Muscle layer of duodenum (tissue), 2 donors: Measurements from ENCODE around the gene LMO3.
"Not testable (repeated sequence)": the region's sequence is repeated elsewhere in the genome, so short reads cannot be mapped to it uniquely, and the experiment has no call there.

Experiments used
- H3K27ac ChIP-seq: one replicate; pipeline ENCODE4 v1.7.0; 2013; ENCODE audit warnings: mild to moderate bottlenecking, low read length
- H3K27me3 ChIP-seq: one replicate; pipeline ENCODE4 v1.7.0; 2013; ENCODE audit warnings: low read depth, mild to moderate bottlenecking, control low read depth, low read length
- H3K36me3 ChIP-seq, 2 donors: one replicate each; pipeline ENCODE4 v1.7.0; 2013; ENCODE audit warnings: low read length in 2 of 2, control low read depth in 1 of 2, mild to moderate bottlenecking in 1 of 2; ENCODE audit not compliant: insufficient read depth in 2 of 2, control insufficient read depth in 1 of 2
- H3K4me1 ChIP-seq, 2 donors: one replicate each; pipeline ENCODE4 v1.7.0; 2013; ENCODE audit warnings: low read length in 2 of 2, mild to moderate bottlenecking in 2 of 2, control low read depth in 1 of 2, moderate library complexity in 1 of 2; ENCODE audit not compliant: insufficient read depth in 2 of 2, control insufficient read depth in 1 of 2
- H3K4me3 ChIP-seq, 2 donors: one replicate each; pipeline ENCODE4 v1.7.0; 2013; ENCODE audit warnings: low read length in 2 of 2, low read depth in 1 of 2, mild to moderate bottlenecking in 1 of 2
- H3K9me3 ChIP-seq, 2 donors: one replicate each; pipeline ENCODE4 v1.7.0; 2013; ENCODE audit warnings: low read length in 2 of 2, control low read depth in 1 of 2, mild to moderate bottlenecking in 1 of 2; ENCODE audit not compliant: control insufficient read depth in 1 of 2
- donor health status: healthy.

The LMO3 gene

DNA sequence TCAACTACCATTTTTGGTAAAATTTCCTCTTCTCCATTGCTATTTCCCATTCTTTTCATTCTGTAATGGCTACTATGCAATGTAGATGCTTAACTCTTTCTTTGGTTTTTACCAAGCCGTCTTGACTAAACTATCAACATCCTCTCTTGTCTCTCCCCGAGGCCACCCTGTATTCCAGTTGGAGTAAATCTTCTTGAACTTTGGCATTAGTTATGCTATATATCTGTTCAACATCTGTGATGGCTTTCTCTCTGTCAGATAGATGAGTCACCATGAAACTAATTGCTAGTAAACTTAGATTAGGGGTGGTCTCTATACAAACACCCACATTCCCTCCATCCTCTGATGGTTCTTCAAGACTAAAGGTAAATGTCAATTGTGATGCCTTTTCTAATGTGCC is 63.4 kb downstream of the LMO3 start:
- Histone ChIP-seq H3K27me3 (no peaks in the 10 kb centered on the region), H3K36me3 (no peaks in the 10 kb centered on the region), H3K4me1 (no peaks in the 10 kb centered on the region), H3K27ac (no peak overlapping the region), H3K9me3 (no peaks in the 10 kb centered on the region), H3K4me3 (no peak overlapping the region)

DNA sequence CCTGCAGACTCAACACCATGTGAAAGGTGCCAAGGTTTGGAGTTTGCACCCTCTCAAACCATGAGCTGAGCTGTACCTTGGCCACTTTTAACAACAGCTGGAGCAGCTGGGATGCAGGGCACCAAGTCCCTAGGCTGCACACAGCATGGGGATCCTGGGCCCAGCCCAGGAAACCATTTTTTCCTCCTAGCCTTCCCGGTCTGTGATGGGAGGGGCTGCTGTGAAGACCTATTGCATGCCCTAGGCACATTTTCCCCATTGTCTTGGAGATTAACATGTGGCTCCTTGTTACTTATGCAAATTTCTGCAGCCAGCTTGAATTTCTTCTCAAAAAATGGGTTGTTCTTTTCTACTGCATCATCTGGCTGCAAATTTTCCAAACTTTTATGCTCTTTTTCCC is 68.3 kb downstream of the LMO3 start:
- not testable (repeated sequence) for H3K27me3 ChIP-seq, H3K4me3 ChIP-seq, H3K36me3 ChIP-seq, H3K27ac ChIP-seq, H3K4me1 ChIP-seq, H3K9me3 ChIP-seq

DNA sequence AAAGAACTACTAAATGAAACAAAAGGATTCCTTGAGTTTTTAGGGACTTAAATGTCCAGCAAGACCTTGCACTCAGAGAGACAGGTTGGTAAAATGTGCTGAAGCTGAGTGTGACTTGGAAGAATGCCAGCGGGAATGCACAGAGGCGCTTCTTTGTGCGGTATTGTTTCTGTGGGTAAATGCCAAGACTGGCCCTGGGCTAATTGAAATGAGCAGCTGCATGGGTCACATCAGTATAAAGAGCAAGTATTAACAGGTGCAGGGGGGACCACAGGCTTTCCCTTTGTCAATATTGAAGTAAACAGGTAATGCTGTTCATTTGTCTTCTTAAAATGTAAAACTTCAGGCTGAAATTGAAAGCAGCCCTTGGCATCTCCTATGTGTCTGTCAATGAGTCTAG is 74.3 kb downstream of the LMO3 start:
- no peaks in the 10 kb centered on the region for H3K27me3 ChIP-seq

DNA sequence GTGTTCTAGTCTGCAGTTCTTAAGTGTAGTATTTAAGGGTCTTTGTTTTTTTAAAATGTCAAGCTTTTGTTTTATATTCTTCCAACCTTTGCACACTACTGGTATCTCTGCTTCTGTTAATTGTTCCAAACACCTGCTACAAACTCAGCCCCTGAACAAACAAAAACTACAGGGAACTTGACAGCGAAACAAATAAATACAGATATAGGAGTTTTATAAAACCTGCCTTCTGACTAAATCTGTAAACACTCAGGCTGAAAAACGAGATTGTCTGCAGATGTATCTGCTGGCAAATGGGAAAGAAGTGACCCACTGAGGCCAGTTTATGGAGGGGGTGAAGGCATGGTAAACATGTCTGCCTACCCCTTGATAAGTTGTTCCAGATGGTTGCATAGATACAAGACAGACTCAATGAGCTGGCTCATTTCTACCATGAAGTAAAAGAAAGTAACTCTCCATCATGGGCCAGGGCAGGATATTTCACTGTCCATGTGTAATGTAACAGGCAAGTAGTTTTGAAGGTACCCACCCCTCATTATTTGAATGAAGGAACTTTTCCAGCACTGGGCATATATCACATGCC is 75.6 kb downstream of the LMO3 start:
- no peak overlapping the region for H3K27ac ChIP-seq
- no peaks in the 10 kb centered on the region for H3K27me3 ChIP-seq
- no peak overlapping the region for H3K4me3 ChIP-seq
- no peaks in the 10 kb centered on the region for H3K4me1 ChIP-seq
- H3K9me3 ChIP-seq, result no peaks in the 10 kb centered on the region
- no peaks in the 10 kb centered on the region for H3K36me3 ChIP-seq

More for the DNA sequence above, 74.3 kb downstream of the LMO3 start:
- H3K4me1 ChIP-seq, result no peaks in the 10 kb centered on the region
- no peaks in the 10 kb centered on the region for H3K36me3 ChIP-seq
- H3K9me3 ChIP-seq, result no peaks in the 10 kb centered on the region
- no peak overlapping the region for H3K4me3 ChIP-seq
- H3K27ac ChIP-seq, result no peak overlapping the region

DNA sequence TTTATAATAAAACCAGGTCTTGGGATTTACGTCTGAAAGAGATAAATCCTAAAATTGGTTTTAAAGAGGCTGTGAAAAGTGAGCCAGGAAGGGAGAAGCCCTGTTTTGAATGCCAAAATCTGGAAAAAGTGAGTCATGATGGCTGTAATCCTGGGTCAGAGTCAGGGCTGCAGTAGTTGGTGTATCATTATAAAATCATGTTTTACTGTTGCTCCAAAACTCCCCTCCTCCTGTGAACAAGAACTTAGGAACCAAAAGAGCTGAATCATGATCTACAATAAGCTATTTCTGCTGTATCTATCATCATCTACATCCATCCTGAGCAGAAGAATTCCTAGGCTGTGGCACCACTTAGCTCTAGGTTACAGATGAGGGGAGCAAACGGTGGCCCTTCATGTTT is 79.3 kb downstream of the LMO3 start:
- Histone ChIP-seq H3K36me3 (no peaks in the 10 kb centered on the region), H3K27ac (no peak overlapping the region), H3K9me3 (no peaks in the 10 kb centered on the region), H3K4me1 (no peaks in the 10 kb centered on the region), H3K4me3 (no peak overlapping the region), H3K27me3 (no peaks in the 10 kb centered on the region)

DNA sequence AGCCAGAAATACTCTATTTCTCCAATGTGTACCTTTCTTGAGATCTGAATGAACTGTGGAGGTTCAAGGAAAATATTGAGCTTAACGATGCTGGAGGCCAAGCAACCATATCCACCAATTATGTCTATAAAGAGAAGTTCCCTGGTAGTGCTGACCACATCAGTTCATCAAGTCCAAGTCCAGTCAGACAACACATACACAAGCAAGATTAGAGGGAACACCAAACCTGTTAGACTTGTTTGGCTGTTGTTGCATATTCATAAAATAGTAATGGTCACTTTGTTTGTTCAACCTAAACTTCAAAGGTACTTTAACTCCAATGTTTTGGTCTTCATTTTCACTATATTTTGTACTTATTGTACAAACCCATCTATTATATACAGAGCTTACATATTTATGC is 81.6 kb downstream of the LMO3 start:
- Histone ChIP-seq H3K27ac (no peak overlapping the region), H3K4me3 (no peak overlapping the region), H3K36me3 (no peaks in the 10 kb centered on the region), H3K9me3 (no peaks in the 10 kb centered on the region), H3K4me1 (no peaks in the 10 kb centered on the region), H3K27me3 (no peaks in the 10 kb centered on the region)

DNA sequence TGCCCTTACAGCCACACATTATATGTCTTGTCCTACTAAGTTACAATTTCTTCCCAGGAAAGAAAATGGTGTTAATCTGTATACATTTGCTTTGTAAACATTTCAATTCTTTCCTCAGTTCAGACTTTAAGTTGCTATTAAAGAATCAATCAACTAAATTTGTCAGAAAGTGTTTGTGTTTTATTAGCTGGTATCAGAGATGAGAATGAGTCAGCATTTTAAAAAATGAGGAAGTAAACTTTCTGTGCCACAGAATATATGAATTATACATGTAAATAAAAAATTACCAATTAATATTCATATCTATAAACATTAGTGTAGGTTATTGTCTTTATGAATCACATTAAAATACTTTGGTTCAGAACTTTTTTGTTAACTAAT is 82.0 kb downstream of the LMO3 start:
- Histone ChIP-seq H3K9me3 (no peaks in the 10 kb centered on the region), H3K36me3 (no peaks in the 10 kb centered on the region), H3K4me1 (no peaks in the 10 kb centered on the region), H3K27me3 (no peaks in the 10 kb centered on the region), H3K27ac (no peak overlapping the region), H3K4me3 (no peak overlapping the region)

DNA sequence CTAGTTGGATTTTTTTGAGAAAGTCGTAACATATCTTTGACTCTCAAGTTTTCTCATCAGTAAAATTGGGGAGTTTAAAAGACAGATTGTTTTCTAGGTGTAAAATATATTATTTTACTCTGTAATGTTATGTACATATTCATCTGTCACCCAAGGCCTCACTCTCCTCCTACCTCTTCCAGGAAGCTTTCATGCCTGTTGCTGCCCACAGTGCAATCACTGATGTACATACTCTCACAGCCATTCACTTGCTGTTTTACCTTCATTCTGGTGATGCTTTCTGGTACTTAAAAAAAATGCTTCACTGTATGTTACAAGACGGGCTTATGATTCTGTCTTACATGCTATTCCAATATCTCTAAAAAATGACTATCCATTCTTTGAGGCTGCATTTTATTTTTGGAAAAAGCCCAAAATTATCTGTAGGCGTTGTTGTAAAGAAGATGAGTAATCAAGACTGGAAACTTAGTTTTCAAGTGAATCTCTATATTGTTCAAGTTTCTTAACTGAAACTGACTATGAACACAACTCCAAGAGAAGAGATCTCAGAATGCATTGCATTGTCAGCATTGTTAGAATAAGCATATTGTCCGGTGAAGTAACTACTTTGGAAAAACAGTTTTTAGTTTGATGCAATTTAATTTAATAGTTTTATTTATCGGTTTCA is 82.5 kb downstream of the LMO3 start:
- H3K4me1 ChIP-seq, result no peaks in the 10 kb centered on the region
- H3K36me3 ChIP-seq, result no peaks in the 10 kb centered on the region
- no peaks in the 10 kb centered on the region for H3K27me3 ChIP-seq
- no peak overlapping the region for H3K4me3 ChIP-seq
- no peak overlapping the region for H3K27ac ChIP-seq
- H3K9me3 ChIP-seq, result no peaks in the 10 kb centered on the region

DNA sequence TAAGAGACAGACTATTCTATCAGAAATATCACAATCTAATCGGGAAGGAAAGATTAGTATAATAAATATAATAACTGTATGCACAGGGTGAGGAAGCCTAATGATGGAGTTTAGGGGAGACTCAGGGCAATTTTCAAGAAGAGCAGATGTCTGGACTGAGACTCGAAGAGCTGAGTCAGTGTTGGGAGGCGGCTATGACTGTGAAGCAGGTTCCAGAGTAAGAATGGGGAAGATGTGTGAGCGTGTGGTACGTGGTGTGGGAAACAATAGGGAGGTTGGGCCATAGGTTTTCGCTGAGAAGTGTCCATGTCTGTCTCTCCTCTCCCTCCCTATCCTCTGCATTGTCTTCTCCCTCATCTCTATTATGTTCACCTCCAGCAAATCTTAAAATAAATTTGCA is 85.6 kb downstream of the LMO3 start:
- H3K27me3 ChIP-seq, result no peaks in the 10 kb centered on the region
- H3K4me3 ChIP-seq, result no peak overlapping the region
- H3K36me3 ChIP-seq, result no peaks in the 10 kb centered on the region
- no peak overlapping the region for H3K27ac ChIP-seq
- H3K4me1 ChIP-seq, result no peaks in the 10 kb centered on the region
- no peaks in the 10 kb centered on the region for H3K9me3 ChIP-seq

DNA sequence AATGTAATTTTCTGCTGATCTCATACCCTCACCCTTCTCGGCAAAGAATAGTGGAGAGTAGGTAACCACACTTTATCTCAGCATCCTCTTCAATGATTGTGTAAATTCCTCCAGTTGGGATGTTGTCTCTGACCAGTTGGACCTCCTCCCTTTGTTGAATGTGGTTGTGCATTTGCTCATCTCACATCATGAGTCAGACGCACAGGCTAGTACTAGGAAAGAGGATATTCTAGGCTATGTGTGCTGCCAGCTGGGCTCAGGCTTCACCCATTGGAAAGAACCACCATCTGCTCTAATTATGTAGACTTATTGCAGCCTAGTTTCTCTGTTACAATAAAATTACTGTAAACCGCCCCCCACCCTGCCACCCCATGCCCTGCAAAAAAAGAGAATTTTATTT is 90.3 kb downstream of the LMO3 start:
- H3K4me3 ChIP-seq, result no peak overlapping the region
- no peaks in the 10 kb centered on the region for H3K9me3 ChIP-seq
- H3K36me3 ChIP-seq, result no peaks in the 10 kb centered on the region
- no peak overlapping the region for H3K27ac ChIP-seq
- no peaks in the 10 kb centered on the region for H3K4me1 ChIP-seq
- no peaks in the 10 kb centered on the region for H3K27me3 ChIP-seq

DNA sequence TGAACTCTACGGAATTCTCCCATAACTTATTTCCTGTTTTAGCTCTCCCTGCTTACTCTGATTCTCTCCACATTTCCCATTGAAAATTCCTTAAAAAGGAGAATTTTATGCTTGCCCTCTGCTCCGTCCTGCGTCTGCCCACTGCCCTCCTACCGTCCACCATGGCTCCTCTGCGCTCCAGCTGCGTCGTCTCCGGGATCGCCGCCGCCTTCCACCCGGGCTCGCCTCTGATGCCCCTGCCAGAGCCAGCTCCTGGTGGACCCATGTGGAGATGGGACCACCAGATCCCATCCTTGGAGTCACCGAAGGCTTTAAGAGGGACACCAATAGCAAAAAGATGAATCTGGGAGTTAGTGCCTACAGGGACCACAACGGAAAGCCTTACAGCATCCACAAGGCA is 92.7 kb downstream of the LMO3 start:
- H3K4me3 ChIP-seq, result no peak overlapping the region
- H3K27me3 ChIP-seq, result no peaks in the 10 kb centered on the region
- H3K9me3 ChIP-seq, result no peaks in the 10 kb centered on the region
- no peaks in the 10 kb centered on the region for H3K4me1 ChIP-seq
- H3K27ac ChIP-seq, result no peak overlapping the region
- H3K36me3 ChIP-seq, result no peaks in the 10 kb centered on the region

DNA sequence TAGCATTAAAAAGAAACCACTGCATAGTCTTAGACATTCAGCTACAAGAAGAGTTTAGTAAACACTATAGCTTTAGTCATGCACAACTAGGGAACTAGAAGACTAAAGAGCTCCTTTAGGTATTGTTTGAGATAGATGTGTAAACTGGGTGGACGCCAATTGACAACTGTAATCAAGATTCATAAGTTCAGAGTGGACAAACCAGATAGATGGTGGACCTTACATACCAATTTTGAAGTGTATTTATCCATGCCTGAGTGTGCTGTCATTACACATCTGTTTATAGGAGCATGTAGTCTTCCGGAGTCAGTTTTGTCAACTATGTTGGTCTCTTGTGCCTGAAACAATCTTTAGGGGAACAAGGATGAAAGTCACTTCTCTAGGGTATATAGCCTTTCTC is 96.6 kb downstream of the LMO3 start:
- H3K27ac ChIP-seq, result no peak overlapping the region

More for the DNA sequence above, 96.6 kb downstream of the LMO3 start:
- Histone ChIP-seq H3K27me3 (no peaks in the 10 kb centered on the region), H3K4me3 (no peak overlapping the region), H3K36me3 (no peaks in the 10 kb centered on the region), H3K9me3 (no peaks in the 10 kb centered on the region), H3K4me1 (no peaks in the 10 kb centered on the region)
